Glomerular endothelial cell (primary cell): ENCODE measurements around the gene NSMCE1. TPM values are rescaled to one million over a fixed set of nuclear protein-coding genes. Genes with fewer than 3 reads are reported as not detected.

ENCODE experiments used
- DNase-seq: peaks from one replicate; pipeline ENCODE4 v3.0.0-alpha.2; 2011; ENCODE audit warnings: low read depth, low spot score; ENCODE audit errors: extremely low read depth
- total RNA-seq: library from RNA; depleted of rRNA; stranded (reverse); fragments of >200 nt; gene quantifications from 2 replicates; pipeline ENCODE4 v1.2.3, GENCODE V29; 2015

The NSMCE1 gene
- total RNA-seq = 44.7 and 54.1 TPM in 2 replicates

- DNase-seq = peak; percentile 78
These were observed at the start of gene NSMCE1 for GRCh38 chr16:27268376-27269299. Gene NSMCE1 (minus strand): TSS chr16:27268772. CDS start chr16:27257570, 11,202 bp downstream.

DNA sequence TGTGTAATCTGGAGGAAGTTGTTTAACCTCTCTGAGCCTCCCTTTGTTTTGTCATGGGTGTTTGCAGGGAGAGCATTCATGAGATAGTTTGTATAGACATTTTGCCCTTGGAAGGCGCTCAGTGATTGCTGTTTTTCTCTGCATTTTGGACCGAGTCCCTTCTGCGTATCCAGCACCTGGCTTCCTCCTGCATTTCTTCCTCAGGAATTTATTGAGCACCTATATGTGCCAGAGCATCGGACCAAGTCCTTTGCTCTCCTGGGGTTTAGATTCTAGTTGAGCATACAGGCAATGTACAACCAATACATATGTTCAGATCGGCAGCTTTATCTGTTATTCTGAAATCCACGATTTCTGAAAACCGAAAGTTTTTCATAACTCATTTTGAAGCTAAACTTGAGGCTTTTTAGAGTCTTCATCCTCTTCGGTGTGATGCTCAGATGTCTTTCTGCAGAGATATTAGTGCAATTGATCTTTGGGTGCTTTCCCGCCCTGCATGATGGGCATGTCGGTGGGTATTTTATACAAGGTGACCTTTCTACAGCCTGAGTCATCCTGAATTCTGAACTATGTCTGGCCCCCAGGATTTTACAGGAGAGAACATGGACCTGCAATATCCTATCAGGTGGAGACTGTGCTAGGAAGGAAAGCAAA is 49.3 kb upstream of the NSMCE1 start:
- DNase-seq = no peak

DNA sequence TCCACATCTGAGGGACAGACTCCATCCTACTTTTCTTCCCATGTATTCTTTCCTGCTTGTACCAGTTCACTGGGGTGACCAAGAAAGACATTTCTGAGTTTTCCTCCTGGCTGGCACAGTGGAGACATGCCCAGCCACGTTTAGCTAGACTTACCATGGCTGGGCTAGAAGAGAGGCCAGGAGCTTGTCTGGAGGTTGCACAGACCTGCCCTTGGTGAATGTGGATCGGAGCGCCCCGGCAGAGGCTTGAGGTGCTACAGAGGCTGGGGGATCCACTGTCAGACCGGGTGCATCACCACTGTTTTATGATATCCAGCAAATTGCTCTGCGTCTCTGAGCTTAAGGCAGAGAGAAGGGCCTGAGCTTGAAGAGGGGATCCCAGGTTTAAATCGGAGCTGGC is 48.7 kb upstream of the NSMCE1 start:
- DNase-seq = no peak

DNA sequence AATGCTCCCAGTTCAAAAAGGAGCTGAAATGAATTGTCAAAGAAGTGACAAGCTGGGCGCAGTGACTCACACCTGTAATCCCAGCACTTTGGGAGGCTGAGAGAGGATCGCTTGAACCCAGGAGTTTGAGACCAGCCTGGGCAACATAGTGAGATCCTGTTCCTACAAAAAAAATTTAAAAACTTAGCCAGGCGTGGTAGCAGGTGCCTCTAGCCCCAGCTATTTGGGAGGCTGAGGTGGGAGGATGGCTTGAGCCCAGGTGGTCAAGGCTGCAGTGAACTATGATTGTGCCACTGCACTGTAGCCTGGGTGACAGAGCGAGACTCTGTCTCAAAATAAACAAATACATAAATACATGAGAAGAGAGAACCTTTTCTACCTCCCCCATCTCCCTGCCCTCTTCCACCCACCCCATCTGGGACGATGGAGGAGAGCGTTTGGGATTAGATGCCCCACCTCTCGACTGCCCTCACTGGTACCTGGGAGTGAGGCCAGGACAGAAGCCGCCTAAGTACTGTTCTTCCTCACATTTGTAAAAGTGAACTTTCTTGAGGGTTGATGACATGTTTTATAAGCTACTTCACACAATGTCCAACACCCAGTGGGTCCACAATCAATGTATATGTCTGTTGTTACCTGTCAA is 47.6 kb upstream of the NSMCE1 start:
- DNase-seq = no peak

- peak; percentile 72 for DNase-seq
These were observed 46.9 kb upstream of the NSMCE1 start for GRCh38 chr16:27315333-27316037.

- DNase-seq = no peak
These were observed 46.4 kb upstream of the NSMCE1 start for GRCh38 chr16:27314986-27315332.

GRCh38 chr16:27314161-27314723 is 45.7 kb upstream of the NSMCE1 start:
- peak; percentile 78 for DNase-seq

DNA sequence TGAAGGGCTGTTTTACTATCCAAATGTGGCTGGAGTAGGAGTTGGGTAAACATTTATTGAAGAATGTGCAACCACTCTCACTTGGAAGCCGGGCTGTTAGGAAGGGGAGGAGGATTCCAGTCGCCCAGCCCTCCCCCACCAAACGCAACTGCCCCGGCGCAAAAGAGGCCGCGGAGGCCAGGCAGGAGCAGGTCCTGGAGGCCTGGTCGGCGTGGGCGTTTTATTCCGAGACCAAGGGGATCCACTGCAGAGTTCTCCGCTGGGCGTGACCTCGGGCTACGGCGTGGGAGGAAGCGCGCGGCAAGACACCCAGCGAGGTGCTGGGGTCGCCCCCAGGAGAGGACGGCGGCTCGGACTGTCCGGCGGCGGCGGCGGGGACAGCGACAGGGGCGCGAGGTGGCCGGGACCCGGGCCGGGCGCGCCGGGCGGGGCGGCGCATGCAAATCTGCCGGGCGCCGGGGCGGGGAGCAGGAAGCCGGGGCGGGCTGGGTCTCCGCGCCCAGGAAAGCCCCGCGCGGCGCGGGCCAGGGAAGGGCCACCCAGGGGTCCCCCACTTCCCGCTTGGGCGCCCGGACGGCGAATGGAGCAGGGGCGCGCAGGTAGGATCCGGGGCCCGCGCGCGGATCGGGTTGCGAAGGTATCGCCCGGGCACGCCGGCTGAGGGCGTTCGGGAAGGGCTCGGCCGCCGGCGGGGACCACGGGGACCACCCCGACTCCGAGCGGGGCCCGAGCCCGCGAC is 45.0 kb upstream of the NSMCE1 start, which contains the start of gene IL4R:
IL4R (plus strand) TSS at position 553 of the 739 bp plus-strand sequence. CDS start 26,230 bp downstream, outside the sequence.
- DNase-seq = no peak

DNA sequence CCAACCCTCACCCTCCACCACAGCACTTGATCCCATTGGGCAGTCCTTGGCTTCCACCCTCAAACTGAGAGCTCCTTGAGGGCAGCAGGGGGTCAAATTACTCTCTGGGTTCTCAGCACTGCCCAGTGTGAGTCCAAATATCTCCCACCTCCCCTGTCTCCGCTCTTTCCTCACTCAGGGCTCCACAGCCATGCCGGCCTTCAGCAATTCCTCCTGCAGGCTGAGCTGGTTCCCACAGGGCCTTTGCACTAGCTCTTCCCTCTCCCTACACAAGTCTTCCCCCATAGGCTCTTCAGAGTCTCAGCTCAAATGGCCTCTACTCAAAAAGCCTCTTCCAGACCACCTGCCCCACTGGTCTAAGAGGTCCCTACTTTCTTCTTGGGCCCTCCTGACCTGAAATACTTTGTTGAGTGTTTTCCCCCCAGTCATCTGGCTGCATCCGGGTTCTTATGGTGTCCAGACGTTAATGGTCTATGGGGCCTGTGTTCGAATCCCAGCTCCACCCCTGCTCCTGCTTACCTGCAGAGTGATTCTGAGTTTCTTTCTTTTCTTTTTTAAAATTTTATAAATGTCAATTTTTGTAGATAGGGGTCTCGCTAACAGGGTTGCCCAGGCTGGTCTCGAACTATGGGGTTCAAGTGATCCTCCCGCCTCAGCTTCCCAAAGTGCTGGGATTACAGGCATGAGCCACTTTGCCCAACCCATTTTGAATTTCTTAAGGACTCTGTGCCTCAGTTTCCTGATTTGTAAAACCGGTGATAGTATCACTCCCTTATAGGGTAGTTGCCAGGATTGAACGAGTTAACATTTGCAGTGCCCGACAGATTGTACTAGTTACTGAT is 44.2 kb upstream of the NSMCE1 start:
- DNase-seq = no peak

DNA sequence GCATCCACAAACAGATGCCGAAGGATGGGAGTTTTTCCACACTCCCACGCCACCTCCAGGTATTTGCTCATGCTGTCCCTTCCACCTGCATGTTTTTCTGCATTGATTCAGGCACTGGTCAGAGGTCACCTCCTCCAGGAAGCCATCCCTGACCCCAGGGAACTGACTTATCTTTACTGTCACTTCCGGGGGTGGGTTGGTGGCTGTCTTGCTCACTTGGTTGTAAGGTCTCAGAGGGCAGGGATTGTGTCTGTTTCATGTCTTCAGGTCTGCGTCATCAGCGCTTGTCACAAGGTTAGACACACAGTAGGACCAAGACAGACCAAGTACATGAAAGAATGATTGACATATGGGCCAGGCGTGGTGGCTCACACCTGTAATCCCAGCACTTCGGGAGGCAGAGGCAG is 43.3 kb upstream of the NSMCE1 start:
- no peak for DNase-seq

GRCh38 chr16:27311448-27311830 is 42.9 kb upstream of the NSMCE1 start:
- no peak for DNase-seq

- DNase-seq = no peak
These were observed 42.2 kb upstream of the NSMCE1 start for GRCh38 chr16:27310576-27311447.

DNA sequence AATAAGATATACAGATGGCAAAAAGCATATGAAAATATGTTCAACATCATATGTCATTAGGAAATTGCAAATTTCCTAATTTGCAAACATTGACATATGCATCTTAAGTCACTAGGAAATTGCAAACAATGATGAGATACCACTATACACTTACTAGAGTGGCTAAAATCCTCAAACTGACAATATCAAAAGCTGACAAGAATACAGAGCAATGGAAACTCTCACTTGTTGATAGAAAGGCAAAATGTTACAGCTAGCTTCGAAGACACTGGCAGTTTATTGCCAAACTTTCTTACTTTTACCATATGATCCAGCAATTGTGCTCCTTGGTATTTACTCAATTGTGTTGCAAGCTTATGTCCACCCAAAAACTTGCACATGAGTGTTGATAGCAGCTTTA is 40.2 kb upstream of the NSMCE1 start:
- no peak for DNase-seq

- no peak for DNase-seq
These were observed 37.4 kb upstream of the NSMCE1 start for GRCh38 chr16:27305839-27306442.

GRCh38 chr16:27304881-27305745 is 36.5 kb upstream of the NSMCE1 start:
- DNase-seq = no peak

- no peak for DNase-seq
These were observed 35.5 kb upstream of the NSMCE1 start for GRCh38 chr16:27304102-27304501.
